Measurements from ENCODE around the gene TXLNB. TPM values are rescaled to one million over a fixed set of nuclear protein-coding genes. Genes with fewer than 3 reads are reported as not detected.

The TXLNB gene
- polyA plus RNA-seq, 1 experiment = 1.3 TPM

- no peaks in the 10 kb centered on the region for H3K27me3 ChIP-seq (ENCODE audit: control insufficient read depth, insufficient read depth, low read length)
- POLR2A ChIA-PET = no interaction called here
- peak overlapping the region; percentile 23 for H3K27ac ChIP-seq (ENCODE audit: low read depth, low read length)
- no peaks in the 10 kb centered on the region for H3K9me3 ChIP-seq (ENCODE audit: control insufficient read depth, insufficient read depth, low read length)
- H3K4me3 ChIP-seq (ENCODE audit: low read depth, low read length) = no peak overlapping the region
- CTCF ChIA-PET = interaction anchor here (1.3 to 1.9 kb wide), 2 partner anchors 10 to 17 kb away, joined by 3 to 5 read pairs; no protein-coding TSS in a partner anchor
- no peak for DNase-seq (ENCODE audit: low read depth, low spot score)
- no peak for TF ChIP-seq CTCF (IDR thresholded peaks at IDR 0.05; ENCODE audit: low read depth, low read length)
These were observed 22.2 kb upstream of the TXLNB start for GRCh38 chr6:139313784-139314545.

GRCh38 chr6:139313229-139313628 is 21.4 kb upstream of the TXLNB start:
- H3K4me3 ChIP-seq (ENCODE audit: low read depth, low read length) = no peak overlapping the region
- POLR2A ChIA-PET = no interaction called here
- CTCF ChIA-PET = interaction anchor here (0.5 to 1.9 kb wide), 2 partner anchors 17 to 331 kb away, joined by 3 to 5 read pairs; no protein-coding TSS in a partner anchor
- no peaks in the 10 kb centered on the region for H3K9me3 ChIP-seq (ENCODE audit: control insufficient read depth, insufficient read depth, low read length)
- no peak for DNase-seq (ENCODE audit: low read depth, low spot score)
- no peak for TF ChIP-seq CTCF (IDR thresholded peaks at IDR 0.05; ENCODE audit: low read depth, low read length)
- no peaks in the 10 kb centered on the region for H3K27me3 ChIP-seq (ENCODE audit: control insufficient read depth, insufficient read depth, low read length)
- H3K27ac ChIP-seq (ENCODE audit: low read depth, low read length) = no peak overlapping the region

- no peaks in the 10 kb centered on the region for H3K27me3 ChIP-seq (ENCODE audit: control insufficient read depth, insufficient read depth, low read length)
- no peaks in the 10 kb centered on the region for H3K9me3 ChIP-seq (ENCODE audit: control insufficient read depth, insufficient read depth, low read length)
- no peak overlapping the region for H3K4me3 ChIP-seq (ENCODE audit: low read depth, low read length)
- DNase-seq (ENCODE audit: low read depth, low spot score) = no peak
- no peak overlapping the region for H3K27ac ChIP-seq (ENCODE audit: low read depth, low read length)
- ChIA-PET CTCF (interaction anchor here (1.0 kb wide), 1 partner anchor 93 kb away, joined by 3 read pairs; no protein-coding TSS in a partner anchor), POLR2A (no interaction called here)
- no peak for TF ChIP-seq CTCF (IDR thresholded peaks at IDR 0.05; ENCODE audit: low read depth, low read length)
These were observed 20.0 kb upstream of the TXLNB start for GRCh38 chr6:139311831-139312230.

- ChIA-PET POLR2A (interaction anchor here (1.1 kb wide), 1 partner anchor 17 kb away, joined by 4 read pairs; the partner anchor contains the start of gene TXLNB), CTCF (no interaction called here)
- no peaks in the 10 kb centered on the region for H3K9me3 ChIP-seq (ENCODE audit: control insufficient read depth, insufficient read depth, low read length)
- H3K27ac ChIP-seq (ENCODE audit: low read depth, low read length) = no peak overlapping the region
- TF ChIP-seq CTCF (IDR thresholded peaks at IDR 0.05; ENCODE audit: low read depth, low read length) = no peak
- no peak for DNase-seq (ENCODE audit: low read depth, low spot score)
- H3K4me3 ChIP-seq (ENCODE audit: low read depth, low read length) = no peak overlapping the region
- H3K27me3 ChIP-seq (ENCODE audit: control insufficient read depth, insufficient read depth, low read length) = no peaks in the 10 kb centered on the region
These were observed 17.3 kb upstream of the TXLNB start for GRCh38 chr6:139308936-139309603.

Measured in AG04450 (cell line).